IMR-90 (cell line): ENCODE data around the gene ANO1. TPM values are rescaled to one million over a fixed set of nuclear protein-coding genes. Genes with fewer than 3 reads are reported as not detected.

Experiments used
- ATAC-seq: fragments of 200-7000 bp; cut with Tn5 transposase; 2 replicates; pipeline ENCODE4 v1.9.1; 2020; ENCODE audit warnings: low read depth, mild to moderate bottlenecking, moderate library complexity
- BruUV-seq: library from RNA; stranded (reverse); fragments of 400-500 nt; replicated peaks from 2 replicates; lab custom pipeline; 2021; lab: Mats Ljungman, UMichigan
- CTCF ChIA-PET: fragments of 300-600 bp; formaldehyde crosslinking; extraction: SDS; loops from one replicate; lab custom pipeline; 2021; ENCODE audit warnings: antibody characterized with exemption; lab: Yijun Ruan, JAX
- POLR2A ChIA-PET: fragments of 300-600 bp; sonication (Branson Sonifier 250); formaldehyde crosslinking; loops from one replicate; lab custom pipeline; 2022; ENCODE audit warnings: antibody characterized with exemption; ENCODE audit not compliant: unreplicated experiment; lab: Charles Lee
- DNase-seq: peaks from one replicate; pipeline ENCODE4 v3.0.0; 2013
- H2AFZ ChIP-seq: replicated peaks from 2 replicates; pipeline ENCODE3; 2013; ENCODE audit warnings: low read length, mild to moderate bottlenecking; ENCODE audit not compliant: poor library complexity
- H2AK5ac ChIP-seq: 2 replicates; pipeline ENCODE4 v1.6.1; 2013; ENCODE audit warnings: low read depth, low read length, inconsistent platforms
- H2AK9ac ChIP-seq: replicated peaks from 2 replicates; pipeline ENCODE3; 2013; ENCODE audit warnings: mild to moderate bottlenecking, low read depth, low read length, moderate library complexity; ENCODE audit not compliant: poor library complexity
- H2BK120ac ChIP-seq: 2 replicates; pipeline ENCODE4 v1.6.1; 2013; ENCODE audit warnings: low read depth, low read length, inconsistent platforms
- H2BK15ac ChIP-seq: 3 replicates; pipeline ENCODE4 v1.6.1; 2013; ENCODE audit warnings: low read depth, low read length, inconsistent platforms
- H2BK20ac ChIP-seq: 2 replicates; pipeline ENCODE4 v1.6.1; 2013; ENCODE audit warnings: low read depth, mild to moderate bottlenecking, inconsistent platforms, low read length, moderate library complexity
- H2BK5ac ChIP-seq: 2 replicates; pipeline ENCODE4 v1.6.1; 2013; ENCODE audit warnings: mild to moderate bottlenecking, low read depth, low read length, inconsistent platforms; ENCODE audit not compliant: poor library complexity, severe bottlenecking
- H3K14ac ChIP-seq: replicated peaks from 2 replicates; pipeline ENCODE4 v1.6.1; 2013; ENCODE audit warnings: low read depth, low read length, inconsistent platforms
- H3K18ac ChIP-seq: 2 replicates; pipeline ENCODE4 v1.6.1; 2013; ENCODE audit warnings: low read depth, low read length, control low read depth
- H3K23ac ChIP-seq: 2 replicates; pipeline ENCODE4 v1.6.1; 2013; ENCODE audit warnings: low read depth, low read length, inconsistent platforms
- H3K27ac ChIP-seq: 2 replicates; pipeline ENCODE4 v1.5.1; 2013; ENCODE audit warnings: mild to moderate bottlenecking, control low read depth, low read length; ENCODE audit not compliant: insufficient read depth
- H3K27me3 ChIP-seq: 2 replicates; pipeline ENCODE4 v1.6.1; 2013; ENCODE audit warnings: low read length; ENCODE audit not compliant: control insufficient read depth, insufficient read depth
- H3K36me3 ChIP-seq: 2 replicates; pipeline ENCODE4 v1.6.1; 2013; ENCODE audit warnings: low read length, mixed read lengths; ENCODE audit not compliant: control insufficient read depth, insufficient read depth
- H3K4ac ChIP-seq: 2 replicates; pipeline ENCODE4 v1.6.1; 2013; ENCODE audit warnings: low read depth, low read length, inconsistent platforms
- H3K4me1 ChIP-seq: 2 replicates; pipeline ENCODE4 v1.6.1; 2013; ENCODE audit warnings: low read length, mixed read lengths; ENCODE audit not compliant: control insufficient read depth, insufficient read depth
- H3K4me2 ChIP-seq: 2 replicates; pipeline ENCODE4 v1.6.1; 2013; ENCODE audit warnings: low read depth, mild to moderate bottlenecking, control low read depth, low read length, moderate library complexity
- H3K4me3 ChIP-seq: 2 replicates; pipeline ENCODE4 v1.5.1; 2013; ENCODE audit warnings: low read depth, mild to moderate bottlenecking, control low read depth, low read length, moderate library complexity; ENCODE audit not compliant: insufficient read depth
- H3K56ac ChIP-seq: 2 replicates; pipeline ENCODE4 v1.6.1; 2013; ENCODE audit warnings: low read length, inconsistent platforms; ENCODE audit not compliant: insufficient read depth; ENCODE audit errors: extremely low read depth
- H3K79me1 ChIP-seq, 2 experiments: 2 replicates each; pipeline ENCODE4 v1.6.1; 2013; ENCODE audit warnings: low read length in 2 of 2, inconsistent platforms in 1 of 2, low read depth in 1 of 2
- H3K9ac ChIP-seq: 2 replicates; pipeline ENCODE4 v1.6.1; 2013; ENCODE audit warnings: low read depth, low read length, control low read depth
- H3K9me1 ChIP-seq: 2 replicates; pipeline ENCODE4 v1.6.1; 2013; ENCODE audit warnings: low read length, inconsistent platforms; ENCODE audit not compliant: insufficient read depth
- H3K9me3 ChIP-seq: 2 replicates; pipeline ENCODE4 v1.6.1; 2013; ENCODE audit warnings: low read length; ENCODE audit not compliant: control insufficient read depth, insufficient read depth
- H4K20me1 ChIP-seq: 2 replicates; pipeline ENCODE4 v1.6.1; 2013; ENCODE audit warnings: low read length, inconsistent platforms; ENCODE audit not compliant: insufficient read depth
- H4K5ac ChIP-seq: 2 replicates; pipeline ENCODE4 v1.6.1; 2013; ENCODE audit warnings: mild to moderate bottlenecking, low read depth, low read length, control low read depth
- H4K8ac ChIP-seq, 2 experiments: 2 replicates each; pipeline ENCODE4 v1.6.1; 2013; ENCODE audit warnings: low read depth in 2 of 2, low read length in 2 of 2, control low read depth in 1 of 2, inconsistent platforms in 1 of 2
- H4K91ac ChIP-seq: 2 replicates; pipeline ENCODE4 v1.6.1; 2013; ENCODE audit warnings: low read depth, low read length, inconsistent platforms; ENCODE audit not compliant: insufficient read depth
- BHLHE40 ChIP-seq: fragments of 150-350 bp; IDR thresholded peaks from 2 replicates; pipeline ENCODE4 v1.6.1; 2016; ENCODE audit warnings: mild to moderate bottlenecking, low read depth, low read length
- CEBPB ChIP-seq: IDR thresholded peaks from 2 replicates; pipeline ENCODE4 v1.6.1; 2012; ENCODE audit warnings: low read depth, low read length, improper control_type of control experiment
- CHD1 ChIP-seq: IDR thresholded peaks from 2 replicates; pipeline ENCODE4 v1.6.1; 2012; ENCODE audit warnings: low read depth, low read length, improper control_type of control experiment
- FOS ChIP-seq: fragments of 150-350 bp; IDR thresholded peaks from 2 replicates; pipeline ENCODE4 v1.6.1; 2016; ENCODE audit warnings: low read depth, low read length
- MAFK ChIP-seq: IDR thresholded peaks from 2 replicates; pipeline ENCODE4 v1.6.1; 2012; ENCODE audit warnings: low read depth, low read length, improper control_type of control experiment
- MAZ ChIP-seq: IDR thresholded peaks from 2 replicates; pipeline ENCODE4 v1.6.1; 2012; ENCODE audit warnings: low read depth, mild to moderate bottlenecking, low read length, improper control_type of control experiment, moderate library complexity, borderline replicate concordance
- MXI1 ChIP-seq: IDR thresholded peaks from 2 replicates; pipeline ENCODE4 v1.6.1; 2012; ENCODE audit warnings: low read depth, mild to moderate bottlenecking, low read length, moderate library complexity, borderline replicate concordance
- NFE2L2 ChIP-seq: fragments of 150-350 bp; IDR thresholded peaks from 2 replicates; pipeline ENCODE4 v1.6.1; 2016; ENCODE audit warnings: low read depth, mild to moderate bottlenecking, low read length
- POLR2A ChIP-seq: IDR thresholded peaks from 2 replicates; pipeline ENCODE4 v1.6.1; 2012; ENCODE audit warnings: mild to moderate bottlenecking, low read depth, low read length
- RAD21 ChIP-seq: IDR thresholded peaks from 2 replicates; pipeline ENCODE4 v1.6.1; 2012; ENCODE audit warnings: low read length, improper control_type of control experiment
- RCOR1 ChIP-seq: IDR thresholded peaks from 2 replicates; pipeline ENCODE4 v1.6.1; 2012; ENCODE audit warnings: mild to moderate bottlenecking, low read length, improper control_type of control experiment; ENCODE audit not compliant: insufficient replicate concordance
- RFX5 ChIP-seq: IDR thresholded peaks from 2 replicates; pipeline ENCODE4 v1.8.0; 2012; ENCODE audit warnings: low read depth, mild to moderate bottlenecking, low read length, moderate library complexity
- USF2 ChIP-seq: fragments of 150-350 bp; IDR thresholded peaks from 2 replicates; pipeline ENCODE4 v1.6.1; 2017; ENCODE audit warnings: mild to moderate bottlenecking, antibody characterized with exemption, low read length, low read depth
- WGBS, 2 experiments: methylation state at CpG; one replicate each; pipeline versions ENCODE4 v1.1.5 to v1.1.7; 2013; ENCODE audit warnings: missing lambda C conversion rate in 2 of 2; ENCODE audit not compliant: insufficient read length in 1 of 2; ENCODE audit errors: extremely low coverage in 2 of 2; 5-methylcytosine and 5-hydroxymethylcytosine counted together
- dilution Hi-C: fragments of 300-500 bp; cut with HindIII; formaldehyde crosslinking; loops from one replicate; pipeline ENCODE4 v1.14.3; 2018; ENCODE audit warnings: low sequenced_read_pairs; ENCODE audit not compliant: unreplicated experiment
- in situ Hi-C: fragments of 300-500 bp; cut with MboI; formaldehyde crosslinking; loops from 3 replicates; pipeline ENCODE4 v1.14.3; 2019; ENCODE audit warnings: low sequenced_read_pairs, inconsistent platforms, mixed read lengths
- intact Hi-C: fragments of 100-400 bp; cut with micrococcal nuclease; formaldehyde crosslinking; loops from 2 replicates; pipeline ENCODE4 v1.10.0; 2022
- polyA plus RNA-seq, 3 experiments: library from polyadenylated mRNA; depleted of rRNA; stranded (reverse); fragments of >200 nt; gene quantifications; 2 replicates each; pipeline ENCODE4 v1.2.3, GENCODE V29; 2012; ENCODE audit warnings: low replicate concordance in 1 of 3
- total RNA-seq: library from RNA; depleted of rRNA; stranded (reverse); fragments of >200 nt; gene quantifications from 2 replicates; pipeline ENCODE4 v1.2.3, GENCODE V29; 2012
- TF ChIP-seq, protein P1 (sequence below): fragments of 150-350 bp; IDR thresholded peaks from 2 replicates; pipeline ENCODE4 v1.6.1; 2016; ENCODE audit warnings: low read depth, mild to moderate bottlenecking, low read length, moderate library complexity, borderline replicate concordance
- TF ChIP-seq, protein P2 (sequence below): conservative IDR thresholded peaks from 2 replicates; pipeline ENCODE4 v1.5.1; 2012; ENCODE audit warnings: mild to moderate bottlenecking, low read depth, low read length, improper control_type of control experiment

ANO1 gene
- total and polyA plus RNA-seq, 2 of the 4 experiments (the other 2 are of a cell fraction), result 4.1 to 10.7 TPM

DNA sequence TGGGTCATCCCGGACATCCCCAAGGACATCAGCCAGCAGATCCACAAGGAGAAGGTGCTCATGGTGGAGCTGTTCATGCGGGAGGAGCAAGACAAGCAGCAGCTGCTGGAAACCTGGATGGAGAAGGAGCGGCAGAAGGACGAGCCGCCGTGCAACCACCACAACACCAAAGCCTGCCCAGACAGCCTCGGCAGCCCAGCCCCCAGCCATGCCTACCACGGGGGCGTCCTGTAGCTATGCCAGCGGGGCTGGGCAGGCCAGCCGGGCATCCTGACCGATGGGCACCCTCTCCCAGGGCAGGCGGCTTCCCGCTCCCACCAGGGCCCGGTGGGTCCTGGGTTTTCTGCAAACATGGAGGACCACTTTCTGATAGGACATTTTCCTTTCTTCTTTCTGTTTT, 109.7 kb downstream of the ANO1 start:
- H3K4me2 ChIP-seq, result no peak overlapping the region
- H3K9me1 ChIP-seq, result peaks cover 9% of the 10 kb centered on the region; the same call in 1 of the 2 replicates
- no peak overlapping the region for H4K8ac ChIP-seq
- no peak overlapping the region for H4K5ac ChIP-seq
- ChIA-PET POLR2A (no interaction called here), CTCF (no interaction called here)
- no peak overlapping the region for H3K27ac ChIP-seq
- H3K4me3 ChIP-seq, result no peak overlapping the region
- H2AK5ac ChIP-seq, result no peak overlapping the region
- no peak overlapping the region for H2AFZ ChIP-seq
- no TSS peak for BruUV-seq
- no peak for TF ChIP-seq CEBPB
- TF ChIP-seq RAD21, result no peak
- TF ChIP-seq, protein P1, sequence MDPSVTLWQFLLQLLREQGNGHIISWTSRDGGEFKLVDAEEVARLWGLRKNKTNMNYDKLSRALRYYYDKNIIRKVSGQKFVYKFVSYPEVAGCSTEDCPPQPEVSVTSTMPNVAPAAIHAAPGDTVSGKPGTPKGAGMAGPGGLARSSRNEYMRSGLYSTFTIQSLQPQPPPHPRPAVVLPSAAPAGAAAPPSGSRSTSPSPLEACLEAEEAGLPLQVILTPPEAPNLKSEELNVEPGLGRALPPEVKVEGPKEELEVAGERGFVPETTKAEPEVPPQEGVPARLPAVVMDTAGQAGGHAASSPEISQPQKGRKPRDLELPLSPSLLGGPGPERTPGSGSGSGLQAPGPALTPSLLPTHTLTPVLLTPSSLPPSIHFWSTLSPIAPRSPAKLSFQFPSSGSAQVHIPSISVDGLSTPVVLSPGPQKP, result no peak
- TF ChIP-seq MAZ, result no peak
- no peak for TF ChIP-seq USF2
- TF ChIP-seq RFX5, result no peak
- no peak for TF ChIP-seq RCOR1
- TF ChIP-seq POLR2A, result no peak
- TF ChIP-seq BHLHE40, result no peak
- TF ChIP-seq MXI1, result no peak
- no peak for TF ChIP-seq FOS
- TF ChIP-seq, protein P2, sequence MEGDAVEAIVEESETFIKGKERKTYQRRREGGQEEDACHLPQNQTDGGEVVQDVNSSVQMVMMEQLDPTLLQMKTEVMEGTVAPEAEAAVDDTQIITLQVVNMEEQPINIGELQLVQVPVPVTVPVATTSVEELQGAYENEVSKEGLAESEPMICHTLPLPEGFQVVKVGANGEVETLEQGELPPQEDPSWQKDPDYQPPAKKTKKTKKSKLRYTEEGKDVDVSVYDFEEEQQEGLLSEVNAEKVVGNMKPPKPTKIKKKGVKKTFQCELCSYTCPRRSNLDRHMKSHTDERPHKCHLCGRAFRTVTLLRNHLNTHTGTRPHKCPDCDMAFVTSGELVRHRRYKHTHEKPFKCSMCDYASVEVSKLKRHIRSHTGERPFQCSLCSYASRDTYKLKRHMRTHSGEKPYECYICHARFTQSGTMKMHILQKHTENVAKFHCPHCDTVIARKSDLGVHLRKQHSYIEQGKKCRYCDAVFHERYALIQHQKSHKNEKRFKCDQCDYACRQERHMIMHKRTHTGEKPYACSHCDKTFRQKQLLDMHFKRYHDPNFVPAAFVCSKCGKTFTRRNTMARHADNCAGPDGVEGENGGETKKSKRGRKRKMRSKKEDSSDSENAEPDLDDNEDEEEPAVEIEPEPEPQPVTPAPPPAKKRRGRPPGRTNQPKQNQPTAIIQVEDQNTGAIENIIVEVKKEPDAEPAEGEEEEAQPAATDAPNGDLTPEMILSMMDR, result no peak
- TF ChIP-seq NFE2L2, result no peak
- no peak for TF ChIP-seq CHD1
- no peak for TF ChIP-seq MAFK
- no peak overlapping the region for H2BK120ac ChIP-seq
- H3K4ac ChIP-seq, result no peak overlapping the region
- peaks cover 3% of the 10 kb centered on the region; the same call in 1 of the 2 replicates for H4K20me1 ChIP-seq
- no peak for ATAC-seq
- no peak overlapping the region for H3K56ac ChIP-seq
- no peaks in the 10 kb centered on the region for H3K27me3 ChIP-seq
- H3K18ac ChIP-seq, result no peak overlapping the region
- no peak overlapping the region for H2BK5ac ChIP-seq
- H3K4me1 ChIP-seq, result no peaks in the 10 kb centered on the region; the same call in 1 of the 2 replicates
- no peak overlapping the region for H3K9ac ChIP-seq
- no peak overlapping the region for H2BK15ac ChIP-seq
- H2BK20ac ChIP-seq, result no peak overlapping the region
- H3K14ac ChIP-seq, result no peak overlapping the region
- H4K91ac ChIP-seq, result no peak overlapping the region
- no CpG with 5 or more reads among the region's 15 CpGs for WGBS, 2 experiments
- in situ Hi-C loops, result loop anchor here (25.0 kb wide), 1 partner anchor 1075 kb away; no protein-coding TSS in a partner anchor
- dilution Hi-C loops, result no loop called here
- H3K79me1 ChIP-seq, result no peaks in the 10 kb centered on the region
- no peak overlapping the region for H3K23ac ChIP-seq
- intact Hi-C loops, result no loop called here
- no peak overlapping the region for H2AK9ac ChIP-seq
- H3K9me3 ChIP-seq, result no peaks in the 10 kb centered on the region
- no peak for DNase-seq
- H3K36me3 ChIP-seq, result peaks cover 4% of the 10 kb centered on the region; the same call in 1 of the 2 replicates
